HepG2 (cell line): ENCODE results near the gene SEMA3B. TPM values are rescaled to one million over a fixed set of nuclear protein-coding genes. Genes with fewer than 3 reads are reported as not detected.

Source experiments
- AGO2 ChIP-seq: fragments of 200-400 bp; formaldehyde crosslinking; optimal IDR thresholded peaks from 2 replicates; pipeline ENCODE3; 2017; ENCODE audit warnings: mild to moderate bottlenecking, low read depth, low read length, moderate library complexity
- ATF7 ChIP-seq, 2 experiments: fragments of 450-650 bp in 1 of 2; sonication (generic) in 1 of 2; formaldehyde crosslinking in 1 of 2; IDR thresholded peaks; 2 replicates each; pipeline versions ENCODE4 v1.4.0 to v1.6.1; 2016 to 2020; ENCODE audit warnings: antibody characterized with exemption in 1 of 2, mild to moderate bottlenecking in 1 of 2, missing genetic modification reagents in 1 of 2
- ETS1 ChIP-seq: sonication (generic); formaldehyde crosslinking; IDR thresholded peaks from 2 replicates; pipeline ENCODE4 v1.4.0; 2020; ENCODE audit warnings: missing genetic modification reagents
- FOXA1 ChIP-seq, 2 experiments: fragments of 450-650 bp in 1 of 2; sonication (generic) in 1 of 2; formaldehyde crosslinking in 1 of 2; IDR thresholded peaks; 2 replicates each; pipeline versions ENCODE4 v1.4.0 to v1.6.1; 2016 to 2020; ENCODE audit warnings: missing genetic modification reagents in 1 of 2
- KMT2B ChIP-seq: IDR thresholded peaks from 2 replicates; pipeline ENCODE4 v1.6.1; 2016; ENCODE audit warnings: missing genetic modification reagents, missing compliant biosample characterization
- MAZ ChIP-seq, 2 experiments: sonication (generic) in 1 of 2; formaldehyde crosslinking in 1 of 2; IDR thresholded peaks; 2 replicates each; pipeline versions ENCODE4 v1.5.0 to v1.6.1; 2012 to 2020; ENCODE audit warnings: low read depth in 2 of 2, mild to moderate bottlenecking in 2 of 2, borderline replicate concordance in 1 of 2, improper control_type of control experiment in 1 of 2, low read length in 1 of 2, missing genetic modification reagents in 1 of 2, moderate library complexity in 1 of 2
- MED13 ChIP-seq: sonication (generic); formaldehyde crosslinking; IDR thresholded peaks from 2 replicates; pipeline ENCODE4 v1.5.0; 2020; ENCODE audit warnings: missing genetic modification reagents
- REL ChIP-seq: sonication (generic); formaldehyde crosslinking; conservative IDR thresholded peaks from 2 replicates; pipeline ENCODE4 v1.8.0; 2022; ENCODE audit warnings: mild to moderate bottlenecking, missing genetic modification reagents, moderate library complexity
- RFX3 ChIP-seq: IDR thresholded peaks from 2 replicates; pipeline ENCODE4 v1.6.1; 2016; ENCODE audit warnings: missing biosample characterization, missing genetic modification reagents
- SMAD9 ChIP-seq: sonication (generic); formaldehyde crosslinking; IDR thresholded peaks from 2 replicates; pipeline ENCODE4 v1.5.1; 2020; ENCODE audit warnings: mild to moderate bottlenecking, missing genetic modification reagents
- ZBTB21 ChIP-seq: sonication (generic); formaldehyde crosslinking; IDR thresholded peaks from 2 replicates; pipeline ENCODE4 v1.4.0; 2020; ENCODE audit warnings: missing genetic modification reagents
- ZBTB7A ChIP-seq: sonication (generic); formaldehyde crosslinking; IDR thresholded peaks from 2 replicates; pipeline ENCODE4 v1.8.0; 2022; ENCODE audit warnings: mild to moderate bottlenecking, missing genetic modification reagents
- ZFP90 ChIP-seq: sonication (generic); formaldehyde crosslinking; IDR thresholded peaks from 2 replicates; pipeline ENCODE4 v1.8.0; 2022; ENCODE audit warnings: missing genetic modification reagents, mild to moderate bottlenecking, inconsistent platforms, borderline replicate concordance
- ZNF629 ChIP-seq: sonication (generic); formaldehyde crosslinking; conservative IDR thresholded peaks from 2 replicates; pipeline ENCODE4 v1.5.0; 2020; ENCODE audit warnings: missing genetic modification reagents
- ZNF768 ChIP-seq: sonication (generic); formaldehyde crosslinking; IDR thresholded peaks from 2 replicates; pipeline ENCODE4 v1.4.0; 2020; ENCODE audit warnings: missing genetic modification reagents
- ZNF781 ChIP-seq: sonication (generic); formaldehyde crosslinking; IDR thresholded peaks from 2 replicates; pipeline ENCODE4 v1.5.1; 2020; ENCODE audit warnings: borderline replicate concordance, mild to moderate bottlenecking, missing genetic modification reagents; ENCODE audit errors: not compliant biosample characterization
- polyA plus RNA-seq, 8 experiments: library from polyadenylated mRNA; depleted of rRNA in 3 of 8; stranded (reverse) in 7 of 8; unstranded in 1 of 8; fragments of >200 nt; fragmentation: Illumina TruSeq in 4 of 8; extraction: Trizol in 4 of 8; gene quantifications; 2 replicates each; pipeline versions ENCODE4 v1.2.1 to v1.2.3, GENCODE V29; 2011 to 2016; ENCODE audit warnings: low read depth in 4 of 8, missing spikeins in 1 of 8, mixed read lengths in 1 of 8; ENCODE audit not compliant: insufficient read depth in 1 of 8
- total RNA-seq, 5 experiments: library from RNA; depleted of rRNA; stranded (reverse); fragments of >200 nt; fragmentation: Illumina TruSeq; extraction: Trizol; gene quantifications; 2 replicates each; pipeline ENCODE4 v1.2.3, GENCODE V29; 2016; ENCODE audit warnings: low read depth in 1 of 5
- TF ChIP-seq, protein P1 (sequence below): sonication (generic); formaldehyde crosslinking; IDR thresholded peaks from 2 replicates; pipeline ENCODE4 v1.5.0; 2020; ENCODE audit warnings: missing genetic modification reagents
- TF ChIP-seq, protein P2 (sequence below): sonication (generic); formaldehyde crosslinking; IDR thresholded peaks from 2 replicates; pipeline ENCODE4 v1.4.0; 2020; ENCODE audit warnings: missing genetic modification reagents
- TF ChIP-seq, protein P3 (sequence below): sonication (generic); formaldehyde crosslinking; IDR thresholded peaks from 2 replicates; pipeline ENCODE4 v1.4.0; 2020; ENCODE audit warnings: missing genetic modification reagents
- TF ChIP-seq, protein P4 (sequence below): sonication (generic); formaldehyde crosslinking; IDR thresholded peaks from 2 replicates; pipeline ENCODE4 v1.5.1; 2020; ENCODE audit warnings: missing genetic modification reagents, mild to moderate bottlenecking, borderline replicate concordance

The SEMA3B gene
- total and polyA plus RNA-seq, 2 of the 13 experiments (the other 11 are each of a cell fraction or from before 2014, with no cell fraction given): 93.2 to 158 TPM

- TF ChIP-seq, protein P1, sequence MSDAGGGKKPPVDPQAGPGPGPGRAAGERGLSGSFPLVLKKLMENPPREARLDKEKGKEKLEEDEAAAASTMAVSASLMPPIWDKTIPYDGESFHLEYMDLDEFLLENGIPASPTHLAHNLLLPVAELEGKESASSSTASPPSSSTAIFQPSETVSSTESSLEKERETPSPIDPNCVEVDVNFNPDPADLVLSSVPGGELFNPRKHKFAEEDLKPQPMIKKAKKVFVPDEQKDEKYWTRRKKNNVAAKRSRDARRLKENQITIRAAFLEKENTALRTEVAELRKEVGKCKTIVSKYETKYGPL (CRISPR knock-in tag): no peak
- TF ChIP-seq ZNF629 (0 out of 2 replicates have a peak, but pooled peaks have one; percentile 11), AGO2 (no peak), MED13 (peak; percentile 19; the same call in 1 of the 2 replicates), ZBTB21 (CRISPR knock-in tag) (no peak), ATF7 (IDR thresholded peaks at IDR 0.05) (no peak), ATF7 (CRISPR knock-in tag; IDR thresholded peaks at IDR 0.05) (no peak), REL (no peak), ETS1 (CRISPR knock-in tag) (no peak), ZBTB7A (no peak), ZNF768 (CRISPR knock-in tag) (0 out of 2 replicates have a peak, but pooled peaks have one; percentile 31), MAZ (IDR thresholded peaks at IDR 0.05; ENCODE audit: borderline replicate concordance, low read depth, low read length) (peak; percentile 42), MAZ (CRISPR knock-in tag; IDR thresholded peaks at IDR 0.05; ENCODE audit: low read depth) (peak; percentile 86), ZFP90 (CRISPR knock-in tag) (peak; percentile 56; the same call in 1 of the 2 replicates), RFX3 (no peak), FOXA1 (IDR thresholded peaks at IDR 0.05) (no peak), FOXA1 (CRISPR knock-in tag; IDR thresholded peaks at IDR 0.05) (no peak), KMT2B (CRISPR knock-in tag) (peak; percentile 72; the same call in 1 of the 2 replicates), SMAD9 (no peak), ZNF781 (CRISPR knock-in tag) (peak; percentile 67)
- TF ChIP-seq, protein P2, sequence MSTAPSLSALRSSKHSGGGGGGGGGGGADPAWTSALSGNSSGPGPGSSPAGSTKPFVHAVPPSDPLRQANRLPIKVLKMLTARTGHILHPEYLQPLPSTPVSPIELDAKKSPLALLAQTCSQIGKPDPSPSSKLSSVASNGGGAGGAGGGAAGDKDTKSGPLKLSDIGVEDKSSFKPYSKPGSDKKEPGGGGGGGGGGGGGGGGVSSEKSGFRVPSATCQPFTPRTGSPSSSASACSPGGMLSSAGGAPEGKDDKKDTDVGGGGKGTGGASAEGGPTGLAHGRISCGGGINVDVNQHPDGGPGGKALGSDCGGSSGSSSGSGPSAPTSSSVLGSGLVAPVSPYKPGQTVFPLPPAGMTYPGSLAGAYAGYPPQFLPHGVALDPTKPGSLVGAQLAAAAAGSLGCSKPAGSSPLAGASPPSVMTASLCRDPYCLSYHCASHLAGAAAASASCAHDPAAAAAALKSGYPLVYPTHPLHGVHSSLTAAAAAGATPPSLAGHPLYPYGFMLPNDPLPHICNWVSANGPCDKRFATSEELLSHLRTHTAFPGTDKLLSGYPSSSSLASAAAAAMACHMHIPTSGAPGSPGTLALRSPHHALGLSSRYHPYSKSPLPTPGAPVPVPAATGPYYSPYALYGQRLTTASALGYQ: peak; percentile 63; the same call in 1 of the 2 replicates
- TF ChIP-seq, protein P3, sequence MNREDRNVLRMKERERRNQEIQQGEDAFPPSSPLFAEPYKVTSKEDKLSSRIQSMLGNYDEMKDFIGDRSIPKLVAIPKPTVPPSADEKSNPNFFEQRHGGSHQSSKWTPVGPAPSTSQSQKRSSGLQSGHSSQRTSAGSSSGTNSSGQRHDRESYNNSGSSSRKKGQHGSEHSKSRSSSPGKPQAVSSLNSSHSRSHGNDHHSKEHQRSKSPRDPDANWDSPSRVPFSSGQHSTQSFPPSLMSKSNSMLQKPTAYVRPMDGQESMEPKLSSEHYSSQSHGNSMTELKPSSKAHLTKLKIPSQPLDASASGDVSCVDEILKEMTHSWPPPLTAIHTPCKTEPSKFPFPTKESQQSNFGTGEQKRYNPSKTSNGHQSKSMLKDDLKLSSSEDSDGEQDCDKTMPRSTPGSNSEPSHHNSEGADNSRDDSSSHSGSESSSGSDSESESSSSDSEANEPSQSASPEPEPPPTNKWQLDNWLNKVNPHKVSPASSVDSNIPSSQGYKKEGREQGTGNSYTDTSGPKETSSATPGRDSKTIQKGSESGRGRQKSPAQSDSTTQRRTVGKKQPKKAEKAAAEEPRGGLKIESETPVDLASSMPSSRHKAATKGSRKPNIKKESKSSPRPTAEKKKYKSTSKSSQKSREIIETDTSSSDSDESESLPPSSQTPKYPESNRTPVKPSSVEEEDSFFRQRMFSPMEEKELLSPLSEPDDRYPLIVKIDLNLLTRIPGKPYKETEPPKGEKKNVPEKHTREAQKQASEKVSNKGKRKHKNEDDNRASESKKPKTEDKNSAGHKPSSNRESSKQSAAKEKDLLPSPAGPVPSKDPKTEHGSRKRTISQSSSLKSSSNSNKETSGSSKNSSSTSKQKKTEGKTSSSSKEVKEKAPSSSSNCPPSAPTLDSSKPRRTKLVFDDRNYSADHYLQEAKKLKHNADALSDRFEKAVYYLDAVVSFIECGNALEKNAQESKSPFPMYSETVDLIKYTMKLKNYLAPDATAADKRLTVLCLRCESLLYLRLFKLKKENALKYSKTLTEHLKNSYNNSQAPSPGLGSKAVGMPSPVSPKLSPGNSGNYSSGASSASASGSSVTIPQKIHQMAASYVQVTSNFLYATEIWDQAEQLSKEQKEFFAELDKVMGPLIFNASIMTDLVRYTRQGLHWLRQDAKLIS (CRISPR knock-in tag): no peak
- TF ChIP-seq, protein P4, sequence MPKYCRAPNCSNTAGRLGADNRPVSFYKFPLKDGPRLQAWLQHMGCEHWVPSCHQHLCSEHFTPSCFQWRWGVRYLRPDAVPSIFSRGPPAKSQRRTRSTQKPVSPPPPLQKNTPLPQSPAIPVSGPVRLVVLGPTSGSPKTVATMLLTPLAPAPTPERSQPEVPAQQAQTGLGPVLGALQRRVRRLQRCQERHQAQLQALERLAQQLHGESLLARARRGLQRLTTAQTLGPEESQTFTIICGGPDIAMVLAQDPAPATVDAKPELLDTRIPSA (CRISPR knock-in tag): no peak
Observed at GRCh38 chr3:50227390-50228183, 41.4 kb upstream of the SEMA3B start (continued).
